Retinal pigment epithelial cell (primary cell): Measurements from ENCODE around the gene PRKCH.
A peak's percentile ranks its signal among the peaks of the same experiment; 100 is the strongest.

Experiments used
- DNase-seq: peaks from one replicate; pipeline ENCODE4 v3.0.0-alpha.2; 2010; ENCODE audit warnings: low read depth
- H3K4me3 ChIP-seq: 2 replicates; pipeline ENCODE4 v1.5.1; 2011; ENCODE audit warnings: mild to moderate bottlenecking, low read length, control low read depth, moderate library complexity
- CTCF ChIP-seq: conservative IDR thresholded peaks from 2 replicates; pipeline ENCODE4 v1.5.1; 2011; ENCODE audit warnings: low read depth, low read length, control low read depth, inconsistent platforms

Gene PRKCH

GRCh38 chr14:61288720-61289119 is 32.7 kb upstream of the PRKCH start:
- no peak overlapping the region for H3K4me3 ChIP-seq
- no peak for TF ChIP-seq CTCF

DNA sequence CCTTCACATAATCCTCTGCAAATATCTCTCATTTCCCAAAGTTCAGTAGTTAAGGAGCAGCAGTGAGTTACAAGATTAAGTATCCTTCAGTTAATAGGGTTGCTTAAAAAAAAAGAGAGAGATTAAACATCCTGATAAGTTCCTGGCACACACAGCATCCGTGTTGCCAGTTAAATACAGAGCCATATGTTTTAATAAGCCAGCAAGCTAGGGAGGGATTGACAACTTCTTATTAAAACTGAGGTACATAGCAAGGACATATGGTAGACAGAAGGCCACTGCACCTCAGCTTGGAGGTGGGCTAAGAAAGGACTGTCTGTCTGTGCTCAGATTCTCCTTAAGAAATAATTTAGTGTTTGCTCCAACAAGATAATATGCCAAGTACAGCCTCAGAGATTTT is 30.7 kb upstream of the PRKCH start:
- no peak for TF ChIP-seq CTCF
- no peak overlapping the region for H3K4me3 ChIP-seq
- no peak for DNase-seq

More at GRCh38 chr14:61288720-61289119, 32.7 kb upstream of the PRKCH start:
- DNase-seq: no peak

GRCh38 chr14:61296151-61296550 is 25.2 kb upstream of the PRKCH start:
- TF ChIP-seq CTCF: no peak
- no peak for DNase-seq
- no peak overlapping the region for H3K4me3 ChIP-seq

DNA sequence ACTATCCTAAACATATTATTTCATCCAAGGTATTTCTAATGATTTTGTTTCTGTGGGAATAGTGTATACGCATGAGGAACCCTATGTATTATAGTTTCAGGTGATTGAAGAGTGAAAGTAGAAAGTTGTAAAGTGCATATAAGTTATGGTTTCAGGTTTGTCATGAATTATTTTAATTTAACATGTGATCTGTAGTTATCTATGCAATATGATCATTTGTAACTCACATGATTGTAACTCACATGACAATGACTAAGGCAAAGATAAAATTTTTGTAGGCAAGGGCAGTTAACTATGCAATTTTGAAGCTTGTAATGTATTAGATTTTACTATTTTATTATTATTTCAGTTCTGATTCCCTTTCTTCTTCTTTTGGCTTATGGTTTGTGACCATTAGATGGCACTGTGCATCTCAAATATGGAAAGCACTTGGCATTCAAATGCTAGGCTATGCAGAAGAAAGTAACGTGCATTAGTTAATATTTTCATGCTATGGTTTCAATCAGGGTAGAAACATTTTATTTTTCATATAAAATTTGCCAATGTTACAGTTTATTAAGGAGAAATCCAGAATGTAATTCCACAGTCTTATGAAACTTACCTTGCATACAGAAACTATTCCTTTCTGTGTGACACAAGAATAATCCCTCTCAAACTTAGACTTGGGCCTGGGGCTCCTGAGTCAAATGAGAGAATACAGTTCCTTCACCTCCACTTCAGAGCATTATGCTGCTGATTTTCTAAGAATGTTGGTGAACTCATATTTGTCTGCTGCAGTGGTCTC is 24.5 kb upstream of the PRKCH start:
- H3K4me3 ChIP-seq: no peak overlapping the region
- TF ChIP-seq CTCF: peak; percentile 77
- DNase-seq: no peak

- DNase-seq: no peak
- TF ChIP-seq CTCF: no peak
- no peak overlapping the region for H3K4me3 ChIP-seq
Observed at GRCh38 chr14:61297581-61297980, 23.8 kb upstream of the PRKCH start.

DNA sequence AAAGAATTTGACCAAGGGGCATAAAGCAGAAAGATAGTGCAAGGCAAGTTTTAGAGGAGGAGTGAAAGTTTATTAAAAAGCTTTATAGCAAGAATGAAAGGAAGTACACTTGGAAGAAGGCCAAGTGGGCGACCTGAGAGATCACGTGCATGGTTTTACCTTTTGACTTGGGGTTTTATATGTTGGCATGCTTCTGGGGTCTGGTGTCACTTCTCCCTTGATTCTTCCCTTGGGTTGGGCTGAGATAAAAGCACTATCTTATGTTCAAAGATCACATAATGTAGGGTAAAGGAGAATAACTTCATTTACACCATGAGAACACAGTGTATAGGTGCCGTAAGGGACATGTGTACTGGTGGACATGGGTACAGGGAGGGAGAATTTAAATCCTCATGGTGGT is 22.6 kb upstream of the PRKCH start:
- no peak for DNase-seq
- TF ChIP-seq CTCF: no peak
- H3K4me3 ChIP-seq: no peak overlapping the region

GRCh38 chr14:61300209-61300608 is 21.2 kb upstream of the PRKCH start:
- H3K4me3 ChIP-seq: no peak overlapping the region
- no peak for TF ChIP-seq CTCF
- no peak for DNase-seq
